ENCODE measurements around the gene RSRP1. TPM values are rescaled to one million over a fixed set of nuclear protein-coding genes. Genes with fewer than 3 reads are reported as not detected.
A peak's percentile ranks its signal among the peaks of the same experiment; 100 is the strongest.
"Not testable (repeated sequence)": the region's sequence is repeated elsewhere in the genome, so short reads cannot be mapped to it uniquely, and the experiment has no call there.

RSRP1 gene
- total RNA-seq (2014; rRNA removed; shearing (Covaris generic)), result 34.5 and 39.0 TPM in 2 replicates

- Histone ChIP-seq H3K27me3 (replicated peaks) (no peaks in the 10 kb centered on the region), H3K9me3 (replicated peaks) (no peaks in the 10 kb centered on the region), H3K4me1 (replicated peaks) (peaks cover 5% of the 10 kb centered on the region), H3K36me3 (peaks cover 50% of the 10 kb centered on the region), H3K4me3 (peak within 1 kb of the TSS; percentile 80), H3K27ac (peak within 1 kb of the TSS; percentile 87)
- peak; percentile 99 for DNase-seq (ENCODE audit: low read depth in 1 of 2, low spot score in 2 of 2)
These were observed at the start of gene RSRP1 for GRCh38 chr1:25247024-25247828. Gene RSRP1, minus strand, starts transcription at chr1:25247454. Its CDS starts 491 bp downstream, at chr1:25246963.

GRCh38 chr1:25296501-25296900, 49.2 kb upstream of the RSRP1 start:
- not testable (repeated sequence) for DNase-seq (ENCODE audit: low read depth in 1 of 2, low spot score in 2 of 2); H3K4me1 ChIP-seq (replicated peaks); H3K36me3 ChIP-seq; H3K27me3 ChIP-seq (replicated peaks); H3K9me3 ChIP-seq (replicated peaks); H3K4me3 ChIP-seq; H3K27ac ChIP-seq

- not testable (repeated sequence) for H3K36me3 ChIP-seq; H3K4me1 ChIP-seq (replicated peaks); H3K4me3 ChIP-seq; H3K9me3 ChIP-seq (replicated peaks); H3K27me3 ChIP-seq (replicated peaks); H3K27ac ChIP-seq; DNase-seq (ENCODE audit: low read depth in 1 of 2, low spot score in 2 of 2)
These were observed 47.9 kb upstream of the RSRP1 start for GRCh38 chr1:25294889-25295826.

- DNase-seq (ENCODE audit: low read depth in 1 of 2, low spot score in 2 of 2); H3K4me3 ChIP-seq; H3K36me3 ChIP-seq; H3K27ac ChIP-seq; H3K27me3 ChIP-seq (replicated peaks); H3K9me3 ChIP-seq (replicated peaks); H3K4me1 ChIP-seq (replicated peaks): not testable (repeated sequence)
These were observed 46.2 kb upstream of the RSRP1 start for GRCh38 chr1:25293426-25293825.

- not testable (repeated sequence) for H3K27ac ChIP-seq; H3K9me3 ChIP-seq (replicated peaks); H3K27me3 ChIP-seq (replicated peaks); H3K4me1 ChIP-seq (replicated peaks); H3K36me3 ChIP-seq; DNase-seq (ENCODE audit: low read depth in 1 of 2, low spot score in 2 of 2); H3K4me3 ChIP-seq
These were observed 42.8 kb upstream of the RSRP1 start for GRCh38 chr1:25290043-25290442.

- H3K27ac ChIP-seq; H3K9me3 ChIP-seq (replicated peaks); H3K4me3 ChIP-seq; DNase-seq (ENCODE audit: low read depth in 1 of 2, low spot score in 2 of 2); H3K4me1 ChIP-seq (replicated peaks); H3K27me3 ChIP-seq (replicated peaks); H3K36me3 ChIP-seq: not testable (repeated sequence)
These were observed 41.4 kb upstream of the RSRP1 start for GRCh38 chr1:25288573-25289101.

- H3K27ac ChIP-seq; H3K4me1 ChIP-seq (replicated peaks); H3K9me3 ChIP-seq (replicated peaks); H3K27me3 ChIP-seq (replicated peaks); H3K4me3 ChIP-seq; DNase-seq (ENCODE audit: low read depth in 1 of 2, low spot score in 2 of 2); H3K36me3 ChIP-seq: not testable (repeated sequence)
These were observed 39.9 kb upstream of the RSRP1 start for GRCh38 chr1:25287164-25287563.

- not testable (repeated sequence) for H3K27ac ChIP-seq; H3K4me3 ChIP-seq; DNase-seq (ENCODE audit: low read depth in 1 of 2, low spot score in 2 of 2); H3K4me1 ChIP-seq (replicated peaks); H3K9me3 ChIP-seq (replicated peaks); H3K36me3 ChIP-seq; H3K27me3 ChIP-seq (replicated peaks)
These were observed 38.6 kb upstream of the RSRP1 start for GRCh38 chr1:25285862-25286261.

GRCh38 chr1:25279693-25280111, 32.4 kb upstream of the RSRP1 start:
- H3K27me3 ChIP-seq (replicated peaks); H3K4me3 ChIP-seq; H3K27ac ChIP-seq; H3K4me1 ChIP-seq (replicated peaks); H3K9me3 ChIP-seq (replicated peaks); H3K36me3 ChIP-seq; DNase-seq (ENCODE audit: low read depth in 1 of 2, low spot score in 2 of 2): not testable (repeated sequence)

GRCh38 chr1:25278790-25279189, 31.5 kb upstream of the RSRP1 start:
- not testable (repeated sequence) for H3K4me3 ChIP-seq; H3K27me3 ChIP-seq (replicated peaks); H3K9me3 ChIP-seq (replicated peaks); H3K27ac ChIP-seq; H3K36me3 ChIP-seq; H3K4me1 ChIP-seq (replicated peaks); DNase-seq (ENCODE audit: low read depth in 1 of 2, low spot score in 2 of 2)

GRCh38 chr1:25278358-25278757, 31.1 kb upstream of the RSRP1 start:
- not testable (repeated sequence) for DNase-seq (ENCODE audit: low read depth in 1 of 2, low spot score in 2 of 2); H3K27me3 ChIP-seq (replicated peaks); H3K4me3 ChIP-seq; H3K9me3 ChIP-seq (replicated peaks); H3K4me1 ChIP-seq (replicated peaks); H3K36me3 ChIP-seq; H3K27ac ChIP-seq

GRCh38 chr1:25277295-25277694, 30.0 kb upstream of the RSRP1 start:
- H3K36me3 ChIP-seq; H3K27ac ChIP-seq; H3K4me1 ChIP-seq (replicated peaks); H3K4me3 ChIP-seq; DNase-seq (ENCODE audit: low read depth in 1 of 2, low spot score in 2 of 2); H3K27me3 ChIP-seq (replicated peaks); H3K9me3 ChIP-seq (replicated peaks): not testable (repeated sequence)

GRCh38 chr1:25275648-25276047, 28.4 kb upstream of the RSRP1 start:
- H3K27ac ChIP-seq; H3K4me1 ChIP-seq (replicated peaks); H3K9me3 ChIP-seq (replicated peaks); H3K4me3 ChIP-seq; H3K36me3 ChIP-seq; DNase-seq (ENCODE audit: low read depth in 1 of 2, low spot score in 2 of 2); H3K27me3 ChIP-seq (replicated peaks): not testable (repeated sequence)

GRCh38 chr1:25272238-25272637, 25.0 kb upstream of the RSRP1 start, which contains the start of gene RHD:
Gene RHD, plus strand, starts transcription at chr1:25272509. Its CDS starts 39 bp downstream, at chr1:25272548.
- not testable (repeated sequence) for H3K27me3 ChIP-seq (replicated peaks); H3K4me1 ChIP-seq (replicated peaks); H3K9me3 ChIP-seq (replicated peaks); H3K36me3 ChIP-seq; H3K4me3 ChIP-seq; H3K27ac ChIP-seq; DNase-seq (ENCODE audit: low read depth in 1 of 2, low spot score in 2 of 2)

All from SJSA1 (cell line).